T-cell (primary cell): ENCODE results near the gene FAAP100. TPM values are rescaled to one million over a fixed set of nuclear protein-coding genes. Genes with fewer than 3 reads are reported as not detected.
A peak's percentile ranks its signal among the peaks of the same experiment; 100 is the strongest.

ENCODE experiments used
- ATAC-seq, 4 experiments: fragments of 200-7000 bp in 3 of 4; fragments of 150-1000 bp in 1 of 4; cut with Tn5 transposase; replicated peaks in 1 of 4; 1 replicate in 3 of 4; 2 replicates in 1 of 4; pipeline ENCODE4 v1.10.0; 2021; ENCODE audit warnings: moderate library complexity in 3 of 4, mild to moderate bottlenecking in 2 of 4, moderate number of reproducible peaks in 1 of 4
- CTCF ChIA-PET, 2 donors: fragments of 300-600 bp; sonication (Branson Sonifier 250); formaldehyde crosslinking; loops; one replicate each; lab custom pipeline; 2022; ENCODE audit warnings: antibody characterized with exemption in 2 of 2; lab: Charles Lee
- POLR2A ChIA-PET, 2 donors: fragments of 300-600 bp; sonication (Branson Sonifier 250); formaldehyde crosslinking; loops; one replicate each; lab custom pipeline; 2022; ENCODE audit warnings: antibody characterized with exemption in 2 of 2; lab: Charles Lee
- DNase-seq, 35 experiments: peaks; one replicate each; pipeline versions ENCODE4 v3.0.0 to v3.0.0-alpha.2; 2013 to 2023
- H3K27ac ChIP-seq: one replicate; pipeline ENCODE4 v1.5.1; 2013; ENCODE audit warnings: low read length
- H3K27me3 ChIP-seq, 2 experiments: replicated peaks in 1 of 2; 1 replicate in 1 of 2; 2 replicates in 1 of 2; pipeline versions ENCODE4 v1.6.1 to v1.7.0; 2013; ENCODE audit warnings: low read length in 1 of 2, mixed read lengths in 1 of 2; ENCODE audit not compliant: control insufficient read depth in 2 of 2, insufficient read depth in 2 of 2; ENCODE audit errors: extremely low read depth in 1 of 2
- H3K36me3 ChIP-seq, 2 donors: 1 replicate in 1 of 2; 2 replicates in 1 of 2; pipeline versions ENCODE4 v1.6.1 to v1.7.0; 2013; ENCODE audit warnings: low read length in 1 of 2; ENCODE audit not compliant: control insufficient read depth in 2 of 2, insufficient read depth in 1 of 2; ENCODE audit errors: extremely low read depth in 1 of 2
- H3K4me1 ChIP-seq, 2 experiments: 1 replicate in 1 of 2; 2 replicates in 1 of 2; pipeline versions ENCODE4 v1.6.1 to v1.7.0; 2013; ENCODE audit warnings: low read length in 2 of 2, mixed read lengths in 1 of 2; ENCODE audit not compliant: insufficient read depth in 2 of 2, control insufficient read depth in 1 of 2; ENCODE audit errors: extremely low read depth in 1 of 2
- H3K4me3 ChIP-seq, 2 donors: 1 replicate in 1 of 2; 2 replicates in 1 of 2; pipeline versions ENCODE4 v1.5.1 to v1.7.0; 2013; ENCODE audit warnings: mild to moderate bottlenecking in 2 of 2, low read length in 1 of 2, moderate library complexity in 1 of 2; ENCODE audit not compliant: control insufficient read depth in 1 of 2; ENCODE audit errors: extremely low read depth in 1 of 2
- H3K9me3 ChIP-seq: 2 replicates; pipeline ENCODE4 v1.7.0; 2013
- H3K27ac Mint-ChIP-seq, 2 donors: one replicate each; pipeline ENCODE4 v1.8.0; 2020 to 2021; ENCODE audit warnings: mild to moderate bottlenecking in 2 of 2, mixed read lengths in 2 of 2
- H3K27me3 Mint-ChIP-seq, 2 donors: one replicate each; pipeline ENCODE4 v1.8.0; 2021 to 2022; ENCODE audit warnings: mixed read lengths in 2 of 2
- H3K36me3 Mint-ChIP-seq: one replicate; pipeline ENCODE4 v1.8.0; 2021; ENCODE audit warnings: mixed read lengths
- H3K4me1 Mint-ChIP-seq, 3 donors: one replicate each; pipeline ENCODE4 v1.8.0; 2020 to 2022; ENCODE audit warnings: mixed read lengths in 3 of 3, mild to moderate bottlenecking in 1 of 3
- H3K4me3 Mint-ChIP-seq, 3 donors: one replicate each; pipeline ENCODE4 v1.8.0; 2020 to 2022; ENCODE audit warnings: mild to moderate bottlenecking in 3 of 3, mixed read lengths in 3 of 3, moderate library complexity in 3 of 3
- H3K9me3 Mint-ChIP-seq, 3 donors: one replicate each; pipeline ENCODE4 v1.8.0; 2020 to 2022; ENCODE audit warnings: mixed read lengths in 3 of 3
- WGBS: methylation state at CpG from one replicate; pipeline ENCODE4 v1.1.5; 2013; ENCODE audit warnings: missing lambda C conversion rate; ENCODE audit not compliant: insufficient coverage; 5-methylcytosine and 5-hydroxymethylcytosine counted together
- total RNA-seq, 35 experiments: library from RNA in 6 of 35; stranded (reverse) in 6 of 35; fragments of 120-200 nt in 1 of 35; gene quantifications; one replicate each; pipeline versions ENCODE4 v1.2.1 to v1.2.4 and lab custom pipeline; 2013 to 2026

The FAAP100 gene
- total RNA-seq, 5 donors from 2014 or later (not counting 1 experiment from before 2014, with no cell fraction given): 31.7 to 62.1 (median 59.0) TPM

DNA sequence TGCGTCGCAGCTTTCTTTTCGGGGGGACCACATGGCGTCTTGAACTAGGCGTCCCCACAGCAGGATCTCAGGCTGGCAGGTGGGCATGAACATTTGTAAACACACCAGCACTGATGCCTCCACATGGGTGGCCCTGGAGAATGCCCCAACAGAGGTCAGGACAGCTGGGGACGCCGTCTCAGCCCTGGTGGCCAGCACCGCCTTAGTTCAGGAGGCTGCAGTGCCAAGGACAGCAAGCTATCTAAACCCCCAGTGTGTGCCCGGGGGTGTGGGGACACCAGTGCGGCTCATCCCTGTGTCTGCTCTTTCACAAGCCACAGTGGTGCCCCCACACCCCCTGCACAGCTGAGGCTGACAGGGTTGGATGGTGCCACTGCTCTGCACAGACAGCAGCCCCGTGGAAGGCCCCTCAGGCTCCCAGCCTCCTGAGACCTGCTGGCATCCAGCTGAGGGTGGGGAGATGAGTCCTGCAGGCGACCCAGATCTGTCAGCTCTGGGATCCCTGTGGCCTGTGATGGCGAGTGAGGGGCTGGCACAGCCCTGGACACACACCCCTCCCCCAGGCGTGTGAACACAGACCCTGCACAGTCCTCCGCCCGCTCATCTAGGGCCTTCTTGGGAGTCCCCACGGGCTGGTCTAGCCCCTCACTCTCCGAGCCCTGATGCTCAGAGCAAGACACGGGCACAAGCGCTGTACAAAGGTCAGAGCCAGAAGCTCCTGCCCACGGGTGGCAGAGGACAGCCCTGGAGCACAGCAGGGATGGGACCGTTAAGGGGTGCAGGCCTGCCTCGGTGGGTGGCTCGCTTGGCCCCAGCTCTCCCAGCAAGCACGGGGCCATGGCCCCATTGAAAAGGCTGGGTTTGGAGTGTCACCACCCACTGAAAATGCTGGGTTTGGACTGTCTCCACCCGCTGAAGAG lies 13.2 kb downstream of the FAAP100 start:
- Histone ChIP-seq H3K27me3 (peaks cover 8 to 50% of the 10 kb centered on the region in 2 experiments), H3K36me3 (peaks cover 10 to 28% of the 10 kb centered on the region in 2 donors), H3K4me3 (no peak overlapping the region), H3K27ac (no peak overlapping the region), H3K4me1 (peaks cover 0 to 21% of the 10 kb centered on the region in 2 experiments), H3K9me3 (no peaks in the 10 kb centered on the region)
- H3K4me3 Mint-ChIP-seq: no peak overlapping the region
- ATAC-seq: no peak
- no peak overlapping the region for H3K27ac Mint-ChIP-seq
- no peaks in the 10 kb centered on the region for H3K9me3 Mint-ChIP-seq
- H3K36me3 Mint-ChIP-seq: peaks cover 16% of the 10 kb centered on the region
- no peak for DNase-seq
- 94% methylated on average over 22 of the region's 26 CpGs for WGBS
- ChIA-PET POLR2A (interaction anchor here in 1 of 2 donors (0.7 kb wide), 1 partner anchor 24 kb away, joined by 3 read pairs; no protein-coding TSS in a partner anchor), CTCF (no interaction called here)
- peaks cover 0 to 3% (median 0%) of the 10 kb centered on the region in 3 donors for H3K4me1 Mint-ChIP-seq
- peaks cover 12 to 21% of the 10 kb centered on the region in 2 donors for H3K27me3 Mint-ChIP-seq

DNA sequence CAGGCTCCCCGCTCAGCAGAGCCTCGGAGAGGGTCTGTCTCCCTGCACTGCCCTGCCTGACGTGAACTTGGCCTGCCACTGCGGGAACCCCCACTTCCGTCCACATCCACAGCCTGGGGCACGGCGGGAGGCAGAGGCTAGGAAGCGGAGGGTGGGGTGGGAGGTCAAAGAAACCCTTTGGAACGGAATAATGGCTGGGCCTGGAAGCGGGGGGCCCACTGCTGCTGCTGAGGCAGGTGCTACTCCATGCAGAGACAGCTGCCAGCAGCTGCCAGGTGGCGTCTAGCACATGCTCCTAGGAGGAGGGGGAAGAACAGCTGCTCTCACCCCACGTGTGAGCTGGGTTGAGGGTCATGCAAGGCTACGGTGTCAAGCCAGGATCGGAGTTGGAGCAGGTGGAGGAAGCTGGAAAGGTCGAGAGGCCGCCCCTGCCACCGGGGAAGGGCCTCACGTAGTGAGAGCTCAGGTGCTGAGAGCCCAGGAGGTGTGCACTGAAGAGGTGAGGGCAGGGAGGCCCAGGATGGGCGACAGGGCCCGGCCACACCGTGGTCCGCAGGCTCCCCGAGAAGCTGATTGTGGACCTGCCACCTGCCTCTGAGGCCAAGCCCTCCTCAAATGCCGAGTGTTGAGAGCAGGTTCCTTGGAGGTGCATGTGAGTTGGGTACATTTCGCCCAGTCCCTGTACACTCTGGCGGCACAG lies 14.1 kb downstream of the FAAP100 start:
- 87% methylated on average over 22 of the region's 26 CpGs for WGBS
- H3K27me3 Mint-ChIP-seq: peaks cover 12 to 27% of the 10 kb centered on the region in 2 donors
- H3K4me1 ChIP-seq: peaks cover 0 to 26% of the 10 kb centered on the region in 2 experiments
- peaks cover 5 to 20% of the 10 kb centered on the region in 2 donors for H3K36me3 ChIP-seq
- DNase-seq (no peak), ATAC-seq (no peak)
- H3K9me3 Mint-ChIP-seq: no peaks in the 10 kb centered on the region
- no peak overlapping the region for H3K27ac ChIP-seq
- H3K27me3 ChIP-seq: peaks cover 8 to 59% of the 10 kb centered on the region in 2 experiments
- ChIA-PET POLR2A (interaction anchor here in 1 of 2 donors (0.7 kb wide), 1 partner anchor 24 kb away, joined by 3 read pairs; no protein-coding TSS in a partner anchor), CTCF (no interaction called here)
- no peak overlapping the region for H3K4me3 ChIP-seq
- no peaks in the 10 kb centered on the region for H3K9me3 ChIP-seq
- peaks cover 0 to 3% (median 0%) of the 10 kb centered on the region in 3 donors for H3K4me1 Mint-ChIP-seq
- no peak overlapping the region for H3K27ac Mint-ChIP-seq
- H3K4me3 Mint-ChIP-seq: no peak overlapping the region
- H3K36me3 Mint-ChIP-seq: peaks cover 15% of the 10 kb centered on the region

DNA sequence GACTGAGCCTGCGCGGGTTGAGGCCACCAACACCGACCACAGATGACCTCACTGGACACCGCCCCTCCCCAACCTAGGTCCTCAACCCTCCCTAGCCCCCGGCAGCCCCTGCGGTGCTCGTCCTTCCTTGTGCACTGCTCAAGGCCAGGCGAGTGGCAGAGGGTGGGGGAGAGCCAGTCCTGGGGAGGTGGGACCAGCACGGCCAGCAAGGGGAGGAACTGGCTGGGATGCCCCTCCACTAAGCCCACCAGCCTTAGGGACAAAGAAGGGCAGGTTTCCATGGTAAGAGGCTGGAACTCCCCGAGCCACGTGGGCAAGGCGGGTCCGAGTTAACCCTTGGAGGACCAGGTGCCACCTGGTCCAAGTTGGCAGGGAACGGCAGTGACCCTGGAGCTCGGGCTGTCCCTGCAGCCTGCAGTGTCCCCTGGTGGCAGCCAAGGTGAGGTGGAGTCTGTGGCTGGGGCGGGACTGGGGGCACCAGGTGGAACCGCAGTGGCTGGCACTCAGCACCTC lies 14.8 kb downstream of the FAAP100 start:
- peak in 9 of 35 experiments; percentile 23 to 55 (median 32) for DNase-seq
- Mint-ChIP-seq H3K27ac (no peak overlapping the region), H3K4me1 (peaks cover 0 to 3% (median 0%) of the 10 kb centered on the region in 3 donors), H3K4me3 (no peak overlapping the region), H3K36me3 (peaks cover 12% of the 10 kb centered on the region), H3K9me3 (no peaks in the 10 kb centered on the region), H3K27me3 (peaks cover 12 to 27% of the 10 kb centered on the region in 2 donors)
- peaks cover 5 to 14% of the 10 kb centered on the region in 2 donors for H3K36me3 ChIP-seq
- peaks cover 8 to 63% of the 10 kb centered on the region in 2 experiments for H3K27me3 ChIP-seq
- H3K27ac ChIP-seq: no peak overlapping the region
- peaks cover 0 to 26% of the 10 kb centered on the region in 2 experiments for H3K4me1 ChIP-seq
- H3K4me3 ChIP-seq: no peak overlapping the region
- peak; percentile 62 to 73 (median 66) for ATAC-seq
- POLR2A ChIA-PET: no interaction called here
- CTCF ChIA-PET: no interaction called here
- H3K9me3 ChIP-seq: no peaks in the 10 kb centered on the region
- WGBS: 30% methylated on average over 8 of the region's 17 CpGs

DNA sequence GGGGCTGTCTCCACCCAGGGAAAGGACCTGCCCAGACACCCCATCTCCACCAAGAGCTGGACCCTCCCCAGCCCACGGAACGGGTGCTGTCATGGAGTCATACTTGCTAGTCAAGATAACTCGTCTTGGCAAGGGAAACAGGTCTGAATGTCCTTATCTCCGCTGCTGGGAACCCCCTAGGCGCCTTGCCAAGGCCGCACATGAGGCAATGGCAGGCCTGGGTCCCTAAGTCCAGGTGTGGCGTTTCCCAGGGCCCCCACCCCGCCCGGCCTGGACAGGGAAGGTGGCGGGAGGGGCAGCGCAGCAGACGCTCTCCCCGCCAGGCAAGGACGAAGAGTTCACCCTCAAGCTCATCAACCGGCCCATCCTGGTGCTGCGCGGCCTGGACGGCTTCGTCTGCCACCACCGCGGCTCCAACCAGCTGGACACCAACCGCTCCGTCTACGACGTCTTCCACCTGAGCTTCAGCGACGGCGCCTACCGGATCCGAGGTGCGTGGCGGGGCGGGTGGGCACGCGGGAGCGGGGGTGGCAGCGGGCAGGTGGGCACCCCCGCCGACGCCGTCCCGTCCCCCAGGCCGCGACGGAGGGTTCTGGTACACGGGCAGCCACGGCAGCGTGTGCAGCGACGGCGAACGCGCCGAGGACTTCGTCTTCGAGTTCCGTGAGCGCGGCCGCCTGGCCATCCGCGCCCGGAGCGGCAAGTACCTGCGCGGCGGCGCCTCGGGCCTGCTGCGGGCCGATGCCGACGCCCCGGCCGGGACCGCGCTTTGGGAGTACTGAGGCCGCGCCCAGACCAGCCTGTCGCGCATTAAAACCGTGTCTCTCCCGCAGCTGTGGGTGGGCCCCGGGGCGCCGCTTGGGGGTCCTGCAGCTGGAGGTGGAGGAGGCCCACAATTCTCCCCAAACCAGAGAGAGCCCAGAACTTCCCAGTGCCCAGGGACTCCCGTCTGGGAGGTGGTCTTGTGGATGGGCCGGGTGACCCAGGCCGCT lies 15.6 kb downstream of the FAAP100 start:
- no peak overlapping the region for H3K27ac ChIP-seq
- Mint-ChIP-seq H3K4me3 (no peak overlapping the region), H3K9me3 (no peaks in the 10 kb centered on the region), H3K27ac (no peak overlapping the region), H3K4me1 (peaks cover 0 to 3% (median 0%) of the 10 kb centered on the region in 3 donors), H3K27me3 (peaks cover 12 to 27% of the 10 kb centered on the region in 2 donors), H3K36me3 (peaks cover 11% of the 10 kb centered on the region)
- DNase-seq: peak in 1 of 35 experiments; percentile 27
- H3K4me3 ChIP-seq: no peak overlapping the region
- H3K36me3 ChIP-seq: peaks cover 5 to 14% of the 10 kb centered on the region in 2 donors
- WGBS: 14% methylated on average over 86 of the region's 89 CpGs
- peaks cover 8 to 63% of the 10 kb centered on the region in 2 experiments for H3K27me3 ChIP-seq
- H3K4me1 ChIP-seq: peaks cover 0 to 26% of the 10 kb centered on the region in 2 experiments
- no peaks in the 10 kb centered on the region for H3K9me3 ChIP-seq
- peak in 3 of 4 experiments; percentile 23 to 37 (median 27) for ATAC-seq
- ChIA-PET CTCF (no interaction called here), POLR2A (no interaction called here)

DNA sequence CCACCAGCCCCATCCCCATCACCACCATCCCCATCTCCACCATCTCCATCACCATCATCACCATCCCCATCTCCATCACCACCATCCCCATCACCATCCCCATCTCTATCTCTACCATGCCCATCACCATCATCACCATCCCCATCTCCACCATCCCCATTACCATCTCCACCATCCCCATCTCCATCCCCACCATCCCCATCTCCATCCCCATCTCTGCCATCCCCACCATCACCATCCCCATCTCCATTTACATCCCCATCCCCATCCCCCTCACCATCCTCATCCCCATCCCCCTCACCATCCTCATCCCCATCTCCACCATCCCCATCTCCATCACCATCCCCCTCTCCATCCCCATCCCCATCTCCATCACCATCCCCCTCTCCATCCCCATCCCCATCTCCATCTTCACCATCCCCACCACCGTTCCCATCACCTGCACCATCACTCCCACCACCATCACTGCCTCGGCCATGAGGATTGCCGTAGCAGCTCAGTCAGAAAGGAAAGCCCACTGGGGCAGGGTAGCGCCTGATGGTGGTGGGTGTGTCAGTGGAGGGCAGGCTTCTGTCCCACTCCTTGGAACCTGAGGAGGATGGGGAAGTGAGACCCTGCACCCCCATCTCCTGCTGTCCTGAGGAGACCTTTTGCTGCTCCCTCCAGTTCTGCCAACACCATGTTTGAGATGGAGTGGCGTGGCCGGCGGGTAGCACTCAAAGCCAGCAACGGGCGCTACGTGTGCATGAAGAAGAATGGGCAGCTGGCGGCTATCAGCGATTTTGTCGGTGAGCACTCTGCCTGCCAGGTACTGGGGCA lies 16.5 kb downstream of the FAAP100 start:
- H3K27ac ChIP-seq: no peak overlapping the region
- no peak overlapping the region for H3K4me3 ChIP-seq
- no peak overlapping the region for H3K27ac Mint-ChIP-seq
- peaks cover 12 to 27% of the 10 kb centered on the region in 2 donors for H3K27me3 Mint-ChIP-seq
- ATAC-seq (no peak), DNase-seq (no peak)
- H3K9me3 ChIP-seq: no peaks in the 10 kb centered on the region
- H3K9me3 Mint-ChIP-seq: no peaks in the 10 kb centered on the region
- peaks cover 0 to 3% (median 0%) of the 10 kb centered on the region in 3 donors for H3K4me1 Mint-ChIP-seq
- peaks cover 8 to 62% of the 10 kb centered on the region in 2 experiments for H3K27me3 ChIP-seq
- WGBS: 87% methylated on average over 11 of the region's 13 CpGs
- peaks cover 0 to 26% of the 10 kb centered on the region in 2 experiments for H3K4me1 ChIP-seq
- peaks cover 5 to 10% of the 10 kb centered on the region in 2 donors for H3K36me3 ChIP-seq
- CTCF ChIA-PET: no interaction called here
- POLR2A ChIA-PET: no interaction called here
- peaks cover 8% of the 10 kb centered on the region for H3K36me3 Mint-ChIP-seq
- no peak overlapping the region for H3K4me3 Mint-ChIP-seq
